NOMO-1 treated with DMSO at 0.1 percent for 48 hours (cell line): ENCODE measurements around the gene ING1.
A peak's percentile ranks its signal among the peaks of the same experiment; 100 is the strongest.
"Not testable (repeated sequence)": the region's sequence is repeated elsewhere in the genome, so short reads cannot be mapped to it uniquely, and the experiment has no call there.

ENCODE experiments used
- DNase-seq: peaks from one replicate; lab custom pipeline; 2025; ENCODE audit not compliant: unreplicated experiment; lab: John Stamatoyannopoulos, UW

ING1 gene

GRCh38 chr13:110690516-110690915 is 23.0 kb upstream of the ING1 start:
- DNase-seq = no peak

- DNase-seq = not testable (repeated sequence)
Observed at GRCh38 chr13:110695774-110696173, 17.7 kb upstream of the ING1 start.

- no peak for DNase-seq
Observed at GRCh38 chr13:110696776-110697175, 16.7 kb upstream of the ING1 start.

- peak; percentile 17 for DNase-seq
Observed at GRCh38 chr13:110697842-110698241, 15.7 kb upstream of the ING1 start.

- DNase-seq = no peak
Observed at GRCh38 chr13:110698689-110699088, 14.8 kb upstream of the ING1 start.

GRCh38 chr13:110699148-110700145 is 14.1 kb upstream of the ING1 start:
- no peak for DNase-seq

GRCh38 chr13:110700186-110700585 is 13.3 kb upstream of the ING1 start:
- DNase-seq = no peak

GRCh38 chr13:110700641-110701040 is 12.9 kb upstream of the ING1 start:
- DNase-seq = no peak

- not testable (repeated sequence) for DNase-seq
Observed at GRCh38 chr13:110701061-110701460, 12.4 kb upstream of the ING1 start.

- DNase-seq = no peak
Observed at GRCh38 chr13:110702089-110702488, 11.4 kb upstream of the ING1 start.

GRCh38 chr13:110702591-110703526 is 10.6 kb upstream of the ING1 start:
- no peak for DNase-seq

- DNase-seq = no peak
Observed at GRCh38 chr13:110705356-110705825, 8.1 kb upstream of the ING1 start.

GRCh38 chr13:110705826-110706569 is 7.5 kb upstream of the ING1 start, which contains the start of gene CARS2:
Gene CARS2, minus strand, starts transcription at chr13:110706116. Its CDS starts 23 bp downstream, at chr13:110706093.
- peak; percentile 97 for DNase-seq

- DNase-seq = no peak
Observed at GRCh38 chr13:110706570-110707372, 6.7 kb upstream of the ING1 start.

- peak; percentile 78 for DNase-seq
Observed at GRCh38 chr13:110712081-110712848, 1.2 kb upstream of the ING1 start.

- peak; percentile 98 for DNase-seq
Observed at GRCh38 chr13:110712849-110713641, 455 bp upstream of the ING1 start.

GRCh38 chr13:110713981-110714796 is 689 bp downstream of the ING1 start:
- peak; percentile 44 for DNase-seq
